NT2/D1 (cell line): Measurements from ENCODE around the gene VSX1.

Source experiments
- SUZ12 ChIP-seq: IDR thresholded peaks from 2 replicates; pipeline ENCODE4 v1.6.1; 2011; ENCODE audit not compliant: insufficient read length, insufficient read depth; ENCODE audit errors: extremely low read depth
- YY1 ChIP-seq: IDR thresholded peaks from 2 replicates; pipeline ENCODE4 v1.6.1; 2011; ENCODE audit not compliant: insufficient read length, insufficient read depth
- ZNF274 ChIP-seq: IDR thresholded peaks from 2 replicates; pipeline ENCODE4 v1.6.1; 2011; ENCODE audit warnings: mild to moderate bottlenecking, low read depth, low read length

- TF ChIP-seq YY1 (no peak), SUZ12 (no peak), ZNF274 (no peak)
Measured at GRCh38 chr20:25032478-25033264, 49.3 kb downstream of the VSX1 start.
